ENCODE results near the gene CD200R1.

DNA sequence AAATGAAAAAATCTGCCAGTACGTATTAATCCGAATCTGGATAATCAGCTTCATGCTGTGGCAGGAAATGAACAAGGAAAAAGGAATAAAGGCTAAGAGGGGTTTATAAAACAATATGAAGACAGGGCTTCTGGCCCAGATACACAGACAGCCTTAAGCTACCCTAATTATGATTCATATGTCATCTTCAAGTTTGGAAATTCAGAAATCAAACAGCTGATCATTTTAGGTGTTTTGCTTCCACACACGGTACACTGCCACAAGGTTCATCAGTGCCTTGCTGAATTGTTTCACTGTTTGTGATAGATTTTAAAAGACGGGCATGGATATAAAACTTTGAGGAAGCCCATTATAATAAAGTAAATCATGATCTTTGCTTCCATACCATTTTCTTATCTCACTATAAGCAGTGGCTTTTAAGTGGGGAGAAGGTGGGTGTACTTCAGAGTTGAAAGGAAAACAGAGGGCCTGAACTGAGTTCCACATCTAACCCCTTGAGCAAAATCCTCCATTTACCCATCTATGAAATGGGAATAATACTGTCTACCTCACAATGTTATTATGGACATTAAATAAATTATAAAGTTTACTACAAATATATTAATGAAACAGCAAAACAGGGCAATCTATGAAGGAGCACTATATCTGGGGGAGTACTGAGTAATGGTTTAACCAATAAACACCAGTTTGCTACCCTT, 31.6 kb upstream of the CD200R1 start:
- TF ChIP-seq, protein P1, sequence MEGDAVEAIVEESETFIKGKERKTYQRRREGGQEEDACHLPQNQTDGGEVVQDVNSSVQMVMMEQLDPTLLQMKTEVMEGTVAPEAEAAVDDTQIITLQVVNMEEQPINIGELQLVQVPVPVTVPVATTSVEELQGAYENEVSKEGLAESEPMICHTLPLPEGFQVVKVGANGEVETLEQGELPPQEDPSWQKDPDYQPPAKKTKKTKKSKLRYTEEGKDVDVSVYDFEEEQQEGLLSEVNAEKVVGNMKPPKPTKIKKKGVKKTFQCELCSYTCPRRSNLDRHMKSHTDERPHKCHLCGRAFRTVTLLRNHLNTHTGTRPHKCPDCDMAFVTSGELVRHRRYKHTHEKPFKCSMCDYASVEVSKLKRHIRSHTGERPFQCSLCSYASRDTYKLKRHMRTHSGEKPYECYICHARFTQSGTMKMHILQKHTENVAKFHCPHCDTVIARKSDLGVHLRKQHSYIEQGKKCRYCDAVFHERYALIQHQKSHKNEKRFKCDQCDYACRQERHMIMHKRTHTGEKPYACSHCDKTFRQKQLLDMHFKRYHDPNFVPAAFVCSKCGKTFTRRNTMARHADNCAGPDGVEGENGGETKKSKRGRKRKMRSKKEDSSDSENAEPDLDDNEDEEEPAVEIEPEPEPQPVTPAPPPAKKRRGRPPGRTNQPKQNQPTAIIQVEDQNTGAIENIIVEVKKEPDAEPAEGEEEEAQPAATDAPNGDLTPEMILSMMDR (tag by site-specific recombination; IDR thresholded peaks at IDR 0.05) = no peak
- TF ChIP-seq YY1 (tag by site-specific recombination; IDR thresholded peaks at IDR 0.05) (no peak), ZNF48 (tag by site-specific recombination; IDR thresholded peaks at IDR 0.05) (no peak), GLI2 (tag by site-specific recombination; IDR thresholded peaks at IDR 0.05; ENCODE audit: borderline replicate concordance, low read depth) (no peak), ZBTB7A (tag by site-specific recombination; IDR thresholded peaks at IDR 0.05; ENCODE audit: low read depth) (no peak), ZNF138 (tag by site-specific recombination; IDR thresholded peaks at IDR 0.05; ENCODE audit: borderline replicate concordance) (no peak), ZNF292 (tag by site-specific recombination; IDR thresholded peaks at IDR 0.05; ENCODE audit: borderline replicate concordance, low read depth) (no peak), ZNF24 (tag by site-specific recombination; IDR thresholded peaks at IDR 0.05) (no peak), REPIN1 (tag by site-specific recombination; IDR thresholded peaks at IDR 0.05; ENCODE audit: low read depth) (no peak), ZBTB8A (tag by site-specific recombination; IDR thresholded peaks at IDR 0.05) (no peak), ZNF175 (tag by site-specific recombination; IDR thresholded peaks at IDR 0.05) (no peak), ZFP3 (tag by site-specific recombination; IDR thresholded peaks at IDR 0.05; ENCODE audit: low read depth) (no peak)
- TF ChIP-seq, protein P2, sequence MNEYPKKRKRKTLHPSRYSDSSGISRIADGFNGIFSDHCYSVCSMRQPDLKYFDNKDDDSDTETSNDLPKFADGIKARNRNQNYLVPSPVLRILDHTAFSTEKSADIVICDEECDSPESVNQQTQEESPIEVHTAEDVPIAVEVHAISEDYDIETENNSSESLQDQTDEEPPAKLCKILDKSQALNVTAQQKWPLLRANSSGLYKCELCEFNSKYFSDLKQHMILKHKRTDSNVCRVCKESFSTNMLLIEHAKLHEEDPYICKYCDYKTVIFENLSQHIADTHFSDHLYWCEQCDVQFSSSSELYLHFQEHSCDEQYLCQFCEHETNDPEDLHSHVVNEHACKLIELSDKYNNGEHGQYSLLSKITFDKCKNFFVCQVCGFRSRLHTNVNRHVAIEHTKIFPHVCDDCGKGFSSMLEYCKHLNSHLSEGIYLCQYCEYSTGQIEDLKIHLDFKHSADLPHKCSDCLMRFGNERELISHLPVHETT (tag by site-specific recombination; IDR thresholded peaks at IDR 0.05) = no peak
- TF ChIP-seq, protein P3, sequence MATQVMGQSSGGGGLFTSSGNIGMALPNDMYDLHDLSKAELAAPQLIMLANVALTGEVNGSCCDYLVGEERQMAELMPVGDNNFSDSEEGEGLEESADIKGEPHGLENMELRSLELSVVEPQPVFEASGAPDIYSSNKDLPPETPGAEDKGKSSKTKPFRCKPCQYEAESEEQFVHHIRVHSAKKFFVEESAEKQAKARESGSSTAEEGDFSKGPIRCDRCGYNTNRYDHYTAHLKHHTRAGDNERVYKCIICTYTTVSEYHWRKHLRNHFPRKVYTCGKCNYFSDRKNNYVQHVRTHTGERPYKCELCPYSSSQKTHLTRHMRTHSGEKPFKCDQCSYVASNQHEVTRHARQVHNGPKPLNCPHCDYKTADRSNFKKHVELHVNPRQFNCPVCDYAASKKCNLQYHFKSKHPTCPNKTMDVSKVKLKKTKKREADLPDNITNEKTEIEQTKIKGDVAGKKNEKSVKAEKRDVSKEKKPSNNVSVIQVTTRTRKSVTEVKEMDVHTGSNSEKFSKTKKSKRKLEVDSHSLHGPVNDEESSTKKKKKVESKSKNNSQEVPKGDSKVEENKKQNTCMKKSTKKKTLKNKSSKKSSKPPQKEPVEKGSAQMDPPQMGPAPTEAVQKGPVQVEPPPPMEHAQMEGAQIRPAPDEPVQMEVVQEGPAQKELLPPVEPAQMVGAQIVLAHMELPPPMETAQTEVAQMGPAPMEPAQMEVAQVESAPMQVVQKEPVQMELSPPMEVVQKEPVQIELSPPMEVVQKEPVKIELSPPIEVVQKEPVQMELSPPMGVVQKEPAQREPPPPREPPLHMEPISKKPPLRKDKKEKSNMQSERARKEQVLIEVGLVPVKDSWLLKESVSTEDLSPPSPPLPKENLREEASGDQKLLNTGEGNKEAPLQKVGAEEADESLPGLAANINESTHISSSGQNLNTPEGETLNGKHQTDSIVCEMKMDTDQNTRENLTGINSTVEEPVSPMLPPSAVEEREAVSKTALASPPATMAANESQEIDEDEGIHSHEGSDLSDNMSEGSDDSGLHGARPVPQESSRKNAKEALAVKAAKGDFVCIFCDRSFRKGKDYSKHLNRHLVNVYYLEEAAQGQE (tag by site-specific recombination; IDR thresholded peaks at IDR 0.05) = no peak
